Immature natural killer cell (primary cell): Measurements from ENCODE around the gene ITPR1. TPM values are rescaled to one million over a fixed set of nuclear protein-coding genes. Genes with fewer than 3 reads are reported as not detected.

ENCODE experiments used
- DNase-seq, 3 donors: peaks; one replicate each; pipeline ENCODE4 v3.0.0; 2022; ENCODE audit warnings: mixed read lengths in 1 of 3
- H3K27ac Mint-ChIP-seq, 6 donors: one replicate each; pipeline ENCODE4 v1.8.0; 2020; ENCODE audit warnings: mixed read lengths in 6 of 6, mild to moderate bottlenecking in 5 of 6, inconsistent platforms in 4 of 6, moderate library complexity in 3 of 6
- H3K27me3 Mint-ChIP-seq, 3 donors: one replicate each; pipeline ENCODE4 v1.8.0; 2020 to 2021; ENCODE audit warnings: low read depth in 3 of 3, mild to moderate bottlenecking in 3 of 3, mixed read lengths in 3 of 3, moderate library complexity in 3 of 3, inconsistent platforms in 1 of 3
- H3K36me3 Mint-ChIP-seq, 3 donors: one replicate each; pipeline ENCODE4 v1.8.0; 2020; ENCODE audit warnings: mixed read lengths in 3 of 3, inconsistent platforms in 2 of 3, mild to moderate bottlenecking in 2 of 3
- H3K4me1 Mint-ChIP-seq, 2 donors: one replicate each; pipeline ENCODE4 v1.8.0; 2020; ENCODE audit warnings: inconsistent platforms in 2 of 2, mild to moderate bottlenecking in 2 of 2, mixed read lengths in 2 of 2, moderate library complexity in 1 of 2
- H3K4me3 Mint-ChIP-seq, 5 donors: one replicate each; pipeline ENCODE4 v1.8.0; 2020; ENCODE audit warnings: mild to moderate bottlenecking in 5 of 5, mixed read lengths in 5 of 5, inconsistent platforms in 3 of 5, moderate library complexity in 3 of 5
- H3K9me3 Mint-ChIP-seq, 6 donors: one replicate each; pipeline ENCODE4 v1.8.0; 2020; ENCODE audit warnings: mild to moderate bottlenecking in 6 of 6, mixed read lengths in 6 of 6, inconsistent platforms in 4 of 6, moderate library complexity in 3 of 6
- polyA plus RNA-seq, 3 donors: library from polyadenylated mRNA; unstranded; fragments of 300-500 nt; fragmentation: Illumina TruSeq; gene quantifications; one replicate each; pipeline ENCODE4 v1.2.3, GENCODE V29; 2021

ITPR1 gene
- polyA plus RNA-seq, 3 donors from 2014 or later, result 3.0 to 14.7 (median 7.6) TPM

- H3K9me3 Mint-ChIP-seq, result no peaks in the 10 kb centered on the region
- DNase-seq, result no peak
- H3K4me1 Mint-ChIP-seq, result peaks cover 37 to 57% of the 10 kb centered on the region in 2 donors
- H3K4me3 Mint-ChIP-seq, result peak overlapping the region in 2 of 5 donors; percentile 6 to 26
- peak overlapping the region; percentile 6 to 85 (median 76) for H3K27ac Mint-ChIP-seq
- peaks cover 0 to 2% (median 0%) of the 10 kb centered on the region in 3 donors for H3K27me3 Mint-ChIP-seq
- H3K36me3 Mint-ChIP-seq, result peaks cover 26 to 31% (median 30%) of the 10 kb centered on the region in 3 donors
These were observed 348.8 kb downstream of the ITPR1 start for GRCh38 chr3:4841776-4842440.

GRCh38 chr3:4843619-4844018 lies 350.5 kb downstream of the ITPR1 start:
- Mint-ChIP-seq H3K4me1 (peaks cover 44 to 69% of the 10 kb centered on the region in 2 donors), H3K4me3 (no peak overlapping the region), H3K27me3 (peaks cover 0 to 2% (median 0%) of the 10 kb centered on the region in 3 donors), H3K36me3 (peaks cover 9 to 28% (median 18%) of the 10 kb centered on the region in 3 donors), H3K27ac (peak overlapping the region in 5 of 6 donors; percentile 54 to 83 (median 71)), H3K9me3 (no peaks in the 10 kb centered on the region)
- no peak for DNase-seq

GRCh38 chr3:4845882-4846281 lies 352.7 kb downstream of the ITPR1 start:
- DNase-seq, result peak; percentile 69 to 71 (median 70)
- peaks cover 0 to 12% (median 8%) of the 10 kb centered on the region in 3 donors for H3K27me3 Mint-ChIP-seq
- peak overlapping the region; percentile 65 to 94 (median 86) for H3K27ac Mint-ChIP-seq
- H3K9me3 Mint-ChIP-seq, result no peaks in the 10 kb centered on the region
- H3K4me3 Mint-ChIP-seq, result peak overlapping the region in 3 of 5 donors; percentile 4 to 62 (median 5)
- peaks cover 63 to 90% of the 10 kb centered on the region in 2 donors for H3K4me1 Mint-ChIP-seq
- H3K36me3 Mint-ChIP-seq, result peaks cover 6 to 25% (median 12%) of the 10 kb centered on the region in 3 donors

- Mint-ChIP-seq H3K36me3 (peaks cover 4 to 24% (median 10%) of the 10 kb centered on the region in 3 donors), H3K27me3 (peaks cover 0 to 14% (median 9%) of the 10 kb centered on the region in 3 donors), H3K4me3 (no peak overlapping the region), H3K27ac (peak overlapping the region in 5 of 6 donors; percentile 58 to 94 (median 82)), H3K4me1 (peaks cover 64 to 90% of the 10 kb centered on the region in 2 donors), H3K9me3 (no peaks in the 10 kb centered on the region)
- DNase-seq, result no peak
These were observed 353.4 kb downstream of the ITPR1 start for GRCh38 chr3:4846543-4846942.

- H3K4me3 Mint-ChIP-seq, result peak overlapping the region in 1 of 5 donors; percentile 49
- DNase-seq, result no peak
These were observed 355.2 kb downstream of the ITPR1 start for GRCh38 chr3:4848176-4848825.

GRCh38 chr3:4849136-4849535 lies 356.0 kb downstream of the ITPR1 start:
- peaks cover 74 to 94% of the 10 kb centered on the region in 2 donors for H3K4me1 Mint-ChIP-seq
- peak overlapping the region; percentile 90 to 99 (median 98) for H3K27ac Mint-ChIP-seq
- no peaks in the 10 kb centered on the region for H3K9me3 Mint-ChIP-seq
- H3K36me3 Mint-ChIP-seq, result peaks cover 0 to 13% (median 3%) of the 10 kb centered on the region in 3 donors
- peak overlapping the region in 1 of 5 donors; percentile 18 for H3K4me3 Mint-ChIP-seq
- peaks cover 0 to 14% (median 11%) of the 10 kb centered on the region in 3 donors for H3K27me3 Mint-ChIP-seq
- DNase-seq, result no peak

More at GRCh38 chr3:4848176-4848825, 355.2 kb downstream of the ITPR1 start:
- Mint-ChIP-seq H3K27me3 (peaks cover 0 to 14% (median 9%) of the 10 kb centered on the region in 3 donors), H3K27ac (peak overlapping the region; percentile 90 to 99 (median 98)), H3K9me3 (no peaks in the 10 kb centered on the region), H3K36me3 (peaks cover 0 to 14% (median 6%) of the 10 kb centered on the region in 3 donors), H3K4me1 (peaks cover 67 to 92% of the 10 kb centered on the region in 2 donors)

GRCh38 chr3:4849739-4850138 lies 356.6 kb downstream of the ITPR1 start:
- DNase-seq, result no peak
- Mint-ChIP-seq H3K27me3 (peaks cover 0 to 14% (median 11%) of the 10 kb centered on the region in 3 donors), H3K36me3 (peaks cover 0 to 13% (median 3%) of the 10 kb centered on the region in 3 donors), H3K4me1 (peaks cover 78 to 95% of the 10 kb centered on the region in 2 donors), H3K9me3 (peaks cover 0 to 2% (median 0%) of the 10 kb centered on the region in 6 donors), H3K27ac (peak overlapping the region; percentile 90 to 99 (median 98)), H3K4me3 (peak overlapping the region in 4 of 5 donors; percentile 34 to 82 (median 57))

- Mint-ChIP-seq H3K4me1 (peaks cover 76 to 95% of the 10 kb centered on the region in 2 donors), H3K27me3 (peaks cover 0 to 14% (median 13%) of the 10 kb centered on the region in 3 donors), H3K9me3 (peaks cover 0 to 2% (median 0%) of the 10 kb centered on the region in 6 donors), H3K27ac (peak overlapping the region; percentile 90 to 99 (median 98)), H3K4me3 (peak overlapping the region; percentile 34 to 82 (median 50)), H3K36me3 (peaks cover 0 to 10% (median 3%) of the 10 kb centered on the region in 3 donors)
- peak in 2 of 3 donors; percentile 65 to 68 for DNase-seq
These were observed 357.2 kb downstream of the ITPR1 start for GRCh38 chr3:4850211-4850927.

GRCh38 chr3:4850928-4851265 lies 357.7 kb downstream of the ITPR1 start:
- peak; percentile 84 to 87 (median 86) for DNase-seq
- Mint-ChIP-seq H3K4me1 (peaks cover 76 to 95% of the 10 kb centered on the region in 2 donors), H3K36me3 (peaks cover 0 to 8% (median 3%) of the 10 kb centered on the region in 3 donors), H3K27ac (peak overlapping the region; percentile 90 to 99 (median 98)), H3K9me3 (peaks cover 0 to 2% (median 0%) of the 10 kb centered on the region in 6 donors), H3K27me3 (peaks cover 0 to 14% (median 13%) of the 10 kb centered on the region in 3 donors), H3K4me3 (peak overlapping the region; percentile 34 to 82 (median 50))

GRCh38 chr3:4852780-4853748 lies 359.9 kb downstream of the ITPR1 start:
- Mint-ChIP-seq H3K36me3 (peaks cover 0 to 11% (median 10%) of the 10 kb centered on the region in 3 donors), H3K27me3 (peaks cover 0 to 13% (median 12%) of the 10 kb centered on the region in 3 donors), H3K27ac (peak overlapping the region; percentile 80 to 94 (median 92)), H3K4me1 (peaks cover 71 to 86% of the 10 kb centered on the region in 2 donors), H3K4me3 (peak overlapping the region; percentile 18 to 49 (median 43)), H3K9me3 (peaks cover 0 to 2% (median 0%) of the 10 kb centered on the region in 6 donors)
- no peak for DNase-seq

- peaks cover 0 to 11% (median 7%) of the 10 kb centered on the region in 3 donors for H3K36me3 Mint-ChIP-seq
- H3K4me1 Mint-ChIP-seq, result peaks cover 66 to 80% of the 10 kb centered on the region in 2 donors
- H3K4me3 Mint-ChIP-seq, result peak overlapping the region; percentile 29 to 49 (median 43)
- H3K27ac Mint-ChIP-seq, result peak overlapping the region; percentile 80 to 94 (median 92)
- H3K27me3 Mint-ChIP-seq, result peaks cover 0 to 13% (median 12%) of the 10 kb centered on the region in 3 donors
- no peak for DNase-seq
- peaks cover 0 to 2% (median 0%) of the 10 kb centered on the region in 6 donors for H3K9me3 Mint-ChIP-seq
These were observed 360.6 kb downstream of the ITPR1 start for GRCh38 chr3:4853749-4854140.

GRCh38 chr3:4855676-4856075 lies 362.5 kb downstream of the ITPR1 start:
- Mint-ChIP-seq H3K4me3 (no peak overlapping the region), H3K27ac (peak overlapping the region in 5 of 6 donors; percentile 11 to 88 (median 62)), H3K4me1 (peaks cover 50 to 60% of the 10 kb centered on the region in 2 donors), H3K9me3 (peaks cover 0 to 5% (median 3%) of the 10 kb centered on the region in 6 donors), H3K36me3 (peaks cover 4 to 15% (median 7%) of the 10 kb centered on the region in 3 donors), H3K27me3 (peaks cover 0 to 7% (median 4%) of the 10 kb centered on the region in 3 donors)
- no peak for DNase-seq
